Measurements from ENCODE around the gene TNIP2.
"Not testable (repeated sequence)": the region's sequence is repeated elsewhere in the genome, so short reads cannot be mapped to it uniquely, and the experiment has no call there.

Gene TNIP2

DNA sequence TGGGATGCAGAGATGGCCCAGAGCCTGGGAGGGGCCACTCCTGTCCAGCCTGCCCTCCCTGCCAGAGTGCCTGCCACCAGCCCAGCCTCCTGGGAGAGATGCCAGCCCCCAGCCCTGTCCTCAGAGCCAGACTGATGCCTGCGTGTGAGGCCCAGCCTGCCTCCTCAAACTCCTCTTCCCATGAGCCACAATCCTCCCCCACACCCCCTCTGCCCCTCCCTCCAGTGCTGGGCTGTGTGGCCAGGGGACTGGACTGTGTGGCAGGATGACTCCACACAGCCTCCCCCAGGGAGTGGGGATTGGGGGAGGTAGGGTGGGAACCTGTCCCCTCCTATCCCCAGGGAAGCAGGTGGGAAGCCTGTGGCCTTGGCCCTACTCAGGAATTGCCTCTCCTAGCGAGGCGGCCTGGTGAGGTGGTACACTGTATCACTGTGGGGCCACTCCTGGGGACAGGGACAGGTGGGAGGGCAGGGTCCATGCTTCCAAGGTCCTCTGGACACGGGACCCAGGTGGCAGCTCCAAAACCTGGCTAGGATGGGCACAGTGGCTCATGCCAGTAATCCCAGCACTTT is 32.5 kb upstream of the TNIP2 start:
- H3K9me3 ChIP-seq, result peaks cover 10% of the 10 kb centered on the region; the same call in 1 of the 2 replicates
- H3K36me3 ChIP-seq, result no peaks in the 10 kb centered on the region
- peak overlapping the region; percentile 82 for H3K27ac ChIP-seq
- H3K27me3 ChIP-seq, result no peaks in the 10 kb centered on the region
- no peak for TF ChIP-seq Cebpa-rat (IDR thresholded peaks at IDR 0.05)
- H3K4me3 ChIP-seq, result no peak overlapping the region
- H4K20me1 ChIP-seq, result 0 out of 2 replicates have a peak, but pooled peaks cover under 1% of the 10 kb centered on the region
- peak overlapping the region; percentile 73 for H3K4me2 ChIP-seq
- peaks cover 84% of the 10 kb centered on the region for H3K4me1 ChIP-seq
- H3K9ac ChIP-seq, result peak overlapping the region; percentile 59; the same call in 1 of the 2 replicates

DNA sequence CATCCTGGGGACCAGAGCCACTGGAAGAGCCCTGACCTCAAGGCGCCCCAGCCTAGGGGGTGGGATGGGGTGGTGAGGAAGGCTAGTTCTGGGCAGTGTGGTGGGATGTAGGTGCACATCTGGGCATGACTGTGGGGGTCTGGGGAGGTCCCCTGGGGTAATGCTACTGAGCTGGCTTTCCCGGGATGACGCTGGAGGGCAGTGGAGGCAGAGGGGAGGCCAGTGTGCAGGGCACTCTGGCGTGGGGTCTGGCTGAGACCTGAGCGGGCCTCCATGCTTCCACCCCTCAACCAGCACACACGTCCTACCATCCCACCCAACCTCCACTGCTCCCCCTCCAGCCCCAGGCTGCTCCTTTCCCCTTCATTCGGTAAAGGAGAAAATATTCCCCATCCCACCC is 32.0 kb upstream of the TNIP2 start:
- TF ChIP-seq Cebpa-rat (IDR thresholded peaks at IDR 0.05), result no peak
- H3K27me3 ChIP-seq, result no peaks in the 10 kb centered on the region
- peak overlapping the region; percentile 82 for H3K27ac ChIP-seq
- no peaks in the 10 kb centered on the region for H4K20me1 ChIP-seq
- peak overlapping the region; percentile 73 for H3K4me2 ChIP-seq
- H3K36me3 ChIP-seq, result no peaks in the 10 kb centered on the region
- peaks cover 10% of the 10 kb centered on the region; the same call in 1 of the 2 replicates for H3K9me3 ChIP-seq
- peak overlapping the region; percentile 59 for H3K9ac ChIP-seq
- H3K4me1 ChIP-seq, result peaks cover 79% of the 10 kb centered on the region
- H3K4me3 ChIP-seq, result no peak overlapping the region

DNA sequence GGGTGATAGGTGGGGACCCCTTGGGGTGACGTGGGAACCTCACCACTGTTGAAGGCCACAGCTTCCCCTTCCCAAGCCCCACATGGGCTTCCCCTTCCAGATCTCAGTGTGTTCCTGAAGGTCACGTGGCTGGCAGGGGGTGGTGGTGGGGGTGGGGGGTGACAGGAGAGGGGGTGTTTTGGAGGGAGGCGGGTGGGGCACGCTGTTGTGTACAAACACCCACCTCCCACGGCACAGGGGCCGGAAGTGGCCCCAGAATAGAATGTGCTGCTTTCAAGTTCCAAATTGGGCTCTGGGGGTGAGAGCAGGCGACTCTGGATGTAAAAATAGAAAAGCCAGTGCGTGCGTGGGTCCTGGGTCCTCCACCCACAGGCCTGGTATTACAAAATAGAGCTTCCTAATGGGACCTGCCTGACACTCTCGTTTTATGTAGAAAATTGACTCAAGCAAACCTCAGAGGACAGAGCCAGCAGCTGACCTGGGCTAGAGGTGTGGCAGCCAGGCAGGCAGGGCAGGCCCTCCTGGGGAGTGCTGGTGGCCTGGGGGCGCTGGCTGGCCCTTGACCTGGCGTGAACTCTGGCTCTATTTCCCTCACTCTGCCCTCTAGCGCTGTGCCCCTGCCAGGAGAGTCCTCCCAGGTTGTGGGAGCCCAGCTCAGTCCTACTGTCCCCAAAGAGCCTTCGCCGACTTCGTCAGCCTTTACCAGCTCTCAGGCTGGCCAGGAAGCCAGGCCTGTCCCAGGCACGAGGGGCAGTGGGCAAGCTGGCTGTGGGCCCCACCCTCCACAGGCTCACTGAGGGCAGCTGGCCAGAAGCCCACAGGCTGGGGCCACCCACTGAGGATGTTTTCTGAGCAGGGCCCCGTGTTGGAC is 31.3 kb upstream of the TNIP2 start:
- Histone ChIP-seq H3K4me2 (peak overlapping the region; percentile 73), H3K4me3 (no peak overlapping the region), H3K4me1 (peaks cover 74% of the 10 kb centered on the region), H3K9ac (peak overlapping the region; percentile 65), H3K27ac (peak overlapping the region; percentile 82), H3K27me3 (no peaks in the 10 kb centered on the region), H4K20me1 (no peaks in the 10 kb centered on the region), H3K36me3 (no peaks in the 10 kb centered on the region), H3K9me3 (peaks cover 10% of the 10 kb centered on the region; the same call in 1 of the 2 replicates)
- TF ChIP-seq Cebpa-rat (IDR thresholded peaks at IDR 0.05), result no peak

DNA sequence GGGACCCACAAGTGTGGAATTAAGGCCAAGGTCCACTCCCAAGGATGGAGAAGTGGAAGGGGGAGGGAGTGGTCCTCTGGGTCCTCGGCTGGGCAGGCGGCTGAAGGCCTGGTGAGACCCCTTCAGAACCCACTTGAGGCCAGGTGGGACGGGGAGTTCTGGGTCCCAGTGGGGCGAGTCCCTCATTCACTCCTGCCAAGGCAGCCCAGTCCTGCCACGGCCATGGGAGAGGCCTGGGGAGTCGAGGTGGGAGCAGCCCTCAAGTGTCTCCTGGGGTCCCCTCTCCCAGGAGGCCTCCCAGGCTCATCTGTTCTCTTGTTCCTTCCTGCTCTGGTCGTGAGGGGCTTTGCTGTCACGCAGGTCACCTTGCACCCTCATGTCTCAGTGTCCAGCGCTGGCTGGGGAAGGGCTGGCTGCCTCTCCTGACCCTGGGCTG is 30.7 kb upstream of the TNIP2 start:
- Histone ChIP-seq H3K36me3 (no peaks in the 10 kb centered on the region), H3K27me3 (no peaks in the 10 kb centered on the region), H4K20me1 (no peaks in the 10 kb centered on the region), H3K4me3 (no peak overlapping the region), H3K27ac (peak overlapping the region; percentile 82), H3K4me1 (peaks cover 68% of the 10 kb centered on the region), H3K4me2 (peak overlapping the region; percentile 73), H3K9ac (peak overlapping the region; percentile 65), H3K9me3 (peaks cover 16% of the 10 kb centered on the region)
- no peak for TF ChIP-seq Cebpa-rat (IDR thresholded peaks at IDR 0.05)

DNA sequence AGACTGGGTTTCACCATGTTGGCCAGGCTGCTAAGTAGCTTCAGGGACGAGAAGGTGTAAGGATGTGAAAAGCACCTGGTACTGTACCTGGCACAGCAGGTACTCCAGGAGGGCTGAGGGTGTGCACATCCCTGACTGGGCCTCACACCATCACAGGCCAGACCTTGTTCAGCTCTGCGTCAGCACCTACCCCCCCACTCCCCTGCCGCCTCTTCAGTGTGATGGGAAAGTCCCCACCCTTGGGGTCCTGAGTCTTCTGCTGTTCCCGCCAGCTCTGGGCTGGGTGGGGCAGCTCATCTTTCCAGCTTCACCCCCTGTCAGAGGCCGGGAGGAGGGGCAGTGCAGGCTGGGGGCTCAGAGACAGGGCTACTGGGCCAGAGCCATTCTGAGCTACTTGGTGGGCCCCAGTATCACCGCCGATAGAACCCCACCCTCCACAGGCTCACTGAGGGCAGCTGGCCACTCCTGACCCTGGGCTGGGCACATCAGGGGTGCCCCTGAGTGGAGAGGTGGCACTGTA is 30.1 kb upstream of the TNIP2 start:
- Histone ChIP-seq H3K9me3 (peaks cover 21% of the 10 kb centered on the region), H3K4me2 (peak overlapping the region; percentile 73), H3K4me3 (no peak overlapping the region), H3K27me3 (no peaks in the 10 kb centered on the region), H3K9ac (peak overlapping the region; percentile 65), H3K36me3 (no peaks in the 10 kb centered on the region), H4K20me1 (no peaks in the 10 kb centered on the region), H3K4me1 (peaks cover 62% of the 10 kb centered on the region), H3K27ac (peak overlapping the region; percentile 82)
- TF ChIP-seq Cebpa-rat (IDR thresholded peaks at IDR 0.05), result no peak

DNA sequence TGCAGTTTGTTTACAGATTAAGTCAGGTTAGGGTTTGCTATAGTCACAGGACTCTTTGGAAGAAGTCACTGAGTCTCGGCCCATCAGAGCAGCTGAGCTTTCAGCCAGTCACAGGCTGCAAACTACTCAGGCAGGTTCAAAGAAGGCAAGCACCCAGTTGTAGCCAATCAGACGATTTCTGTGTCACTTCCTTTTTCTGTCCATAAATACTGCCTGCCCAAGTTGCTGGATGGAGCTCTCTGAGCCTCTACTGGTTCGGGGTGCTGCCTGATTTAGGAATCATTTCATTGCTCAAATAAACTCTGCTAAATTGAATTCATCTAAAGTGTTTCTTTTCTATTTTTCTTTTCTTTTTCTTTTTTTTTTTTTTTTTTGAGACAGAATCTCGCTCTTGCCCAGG is 29.5 kb upstream of the TNIP2 start:
- Histone ChIP-seq H3K4me3 (no peak overlapping the region), H3K27me3 (no peaks in the 10 kb centered on the region), H3K9ac (no peak overlapping the region; the same call in 1 of the 2 replicates), H3K36me3 (no peaks in the 10 kb centered on the region), H4K20me1 (no peaks in the 10 kb centered on the region), H3K4me2 (peak overlapping the region; percentile 73), H3K9me3 (peaks cover 25% of the 10 kb centered on the region), H3K4me1 (peaks cover 56% of the 10 kb centered on the region), H3K27ac (peak overlapping the region; percentile 82; the same call in 1 of the 2 replicates)
- TF ChIP-seq Cebpa-rat (IDR thresholded peaks at IDR 0.05), result no peak

DNA sequence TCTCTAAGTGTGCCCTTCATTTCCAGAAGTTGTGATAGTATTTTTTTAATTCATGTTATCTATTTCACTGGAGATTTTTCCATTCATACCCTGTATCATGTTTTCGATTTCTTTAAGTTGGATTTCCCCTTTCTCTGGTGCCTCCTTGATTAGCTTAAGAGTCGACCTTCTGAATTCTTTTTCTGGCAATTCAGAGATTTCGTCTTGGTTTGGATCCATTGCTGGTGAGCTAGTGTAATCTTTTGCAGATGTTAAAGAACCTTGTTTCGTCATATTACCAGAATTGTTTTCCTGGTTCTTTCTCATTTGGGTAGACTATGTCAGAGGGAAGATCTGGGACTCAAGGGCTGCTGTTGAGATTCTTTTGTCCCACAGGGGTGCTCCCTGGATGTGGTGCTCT is 27.7 kb upstream of the TNIP2 start:
- H3K9me3 ChIP-seq, result peaks cover 25% of the 10 kb centered on the region
- H3K4me1 ChIP-seq, result peaks cover 38% of the 10 kb centered on the region
- no peak overlapping the region for H3K4me3 ChIP-seq
- no peaks in the 10 kb centered on the region for H3K27me3 ChIP-seq
- no peak overlapping the region for H3K4me2 ChIP-seq
- H3K36me3 ChIP-seq, result no peaks in the 10 kb centered on the region
- no peaks in the 10 kb centered on the region for H4K20me1 ChIP-seq
- no peak overlapping the region for H3K9ac ChIP-seq
- no peak for TF ChIP-seq Cebpa-rat (IDR thresholded peaks at IDR 0.05)
- H3K27ac ChIP-seq, result no peak overlapping the region

DNA sequence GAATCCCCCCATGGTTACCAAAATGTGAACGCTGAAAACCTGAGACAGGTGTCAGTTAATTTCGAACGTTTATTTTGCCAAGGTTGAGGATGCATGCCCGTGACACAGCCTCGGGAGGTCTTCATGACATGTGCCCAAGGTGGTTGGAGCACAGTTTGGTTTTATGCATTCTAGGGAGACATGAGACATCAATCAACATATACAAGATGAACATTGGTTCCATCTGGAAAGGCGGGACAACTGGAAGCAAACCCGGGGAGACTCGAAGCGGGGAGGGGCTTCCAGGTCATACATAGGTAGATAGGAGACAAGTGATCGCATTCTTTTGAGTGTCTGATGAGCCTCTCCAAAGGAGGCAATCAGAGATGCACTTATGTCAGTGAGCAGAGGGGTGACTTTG is 25.8 kb upstream of the TNIP2 start:
- no peak for TF ChIP-seq Cebpa-rat (IDR thresholded peaks at IDR 0.05)
- H3K9me3 ChIP-seq, result peaks cover 25% of the 10 kb centered on the region
- H4K20me1 ChIP-seq, result no peaks in the 10 kb centered on the region
- peaks cover 19% of the 10 kb centered on the region for H3K4me1 ChIP-seq
- no peak overlapping the region for H3K4me2 ChIP-seq
- H3K36me3 ChIP-seq, result no peaks in the 10 kb centered on the region
- no peak overlapping the region for H3K27ac ChIP-seq
- no peaks in the 10 kb centered on the region for H3K27me3 ChIP-seq
- H3K9ac ChIP-seq, result no peak overlapping the region
- H3K4me3 ChIP-seq, result no peak overlapping the region

DNA sequence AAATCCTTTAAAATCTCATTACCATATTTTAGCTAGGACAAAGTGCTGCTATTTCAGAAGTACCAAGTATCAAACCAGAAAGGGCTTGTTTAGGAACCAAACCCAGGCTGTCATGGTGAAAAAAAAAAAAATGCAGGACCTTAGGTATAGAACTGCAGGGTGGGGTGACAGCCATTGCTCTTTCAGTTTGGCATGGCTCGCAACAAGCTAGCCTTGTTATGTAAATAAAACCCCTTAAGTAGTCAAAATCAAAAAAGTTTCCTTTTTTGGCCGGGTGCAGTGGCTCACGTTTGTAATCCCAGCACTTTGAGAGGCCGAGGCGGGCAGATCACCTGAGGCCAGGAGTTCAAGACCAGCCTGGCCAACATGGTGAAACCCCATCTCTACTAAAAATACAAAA is 24.5 kb upstream of the TNIP2 start:
- H4K20me1 ChIP-seq, H3K36me3 ChIP-seq, H3K4me3 ChIP-seq, H3K27me3 ChIP-seq, H3K4me2 ChIP-seq, H3K4me1 ChIP-seq, H3K9ac ChIP-seq, H3K27ac ChIP-seq: not testable (repeated sequence)
- peaks cover 25% of the 10 kb centered on the region for H3K9me3 ChIP-seq

DNA sequence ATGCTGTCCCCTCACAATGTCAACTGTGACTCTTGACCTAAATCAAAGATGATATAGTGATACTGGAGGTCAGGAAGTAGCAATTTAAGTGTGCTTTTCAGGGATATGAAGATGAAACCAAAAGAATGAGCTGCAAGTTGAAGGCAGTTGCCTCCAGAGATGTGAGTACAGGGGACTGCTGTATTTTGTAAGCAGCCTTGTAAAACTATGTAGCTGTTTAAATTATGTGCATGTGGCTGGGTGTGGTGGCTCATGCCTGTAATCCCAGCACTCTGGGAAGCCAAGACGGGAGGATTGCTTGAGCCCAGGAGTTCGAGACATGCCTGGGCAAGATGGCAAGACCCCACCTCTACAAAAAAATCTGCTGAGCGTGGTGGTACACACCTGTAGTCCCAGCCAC is 15.1 kb upstream of the TNIP2 start:
- H3K36me3 ChIP-seq, result no peaks in the 10 kb centered on the region
- peaks cover 39% of the 10 kb centered on the region for H3K9me3 ChIP-seq
- no peak for TF ChIP-seq Cebpa-rat (IDR thresholded peaks at IDR 0.05)
- H3K4me2 ChIP-seq, result no peak overlapping the region
- H3K9ac ChIP-seq, result no peak overlapping the region
- no peaks in the 10 kb centered on the region for H4K20me1 ChIP-seq
- H3K4me3 ChIP-seq, result no peak overlapping the region
- no peaks in the 10 kb centered on the region for H3K27me3 ChIP-seq
- no peaks in the 10 kb centered on the region for H3K4me1 ChIP-seq
- H3K27ac ChIP-seq, result no peak overlapping the region

All from BLaER1 (cell line).